Transverse colon (tissue), 4 donors: Measurements from ENCODE around the gene RNF115.

Source experiments
- EP300 ChIP-seq: sonication (generic); formaldehyde crosslinking; IDR thresholded peaks from one replicate; pipeline ENCODE4 v1.6.1; 2017; ENCODE audit warnings: antibody characterized with exemption, low read depth
- POLR2A ChIP-seq: fragments of 450-650 bp; IDR thresholded peaks from one replicate; pipeline ENCODE4 v1.6.1; 2016; ENCODE audit warnings: antibody characterized with exemption, mild to moderate bottlenecking, moderate library complexity
- POLR2AphosphoS5 ChIP-seq, 3 donors: sonication (generic); formaldehyde crosslinking; IDR thresholded peaks; one replicate each; pipeline ENCODE4 v1.6.1; 2016; ENCODE audit warnings: antibody characterized with exemption in 3 of 3
- TF ChIP-seq, protein P1 (sequence below), 5 experiments: fragments of 200-600 bp in 3 of 5; fragments of 450-650 bp in 2 of 5; sonication (generic) in 3 of 5; IDR thresholded peaks; 1 replicate in 2 of 5; 2 replicates in 3 of 5; pipeline ENCODE4 v1.5.1; 2016 to 2017; ENCODE audit warnings: antibody characterized with exemption in 5 of 5, inconsistent platforms in 3 of 5, mild to moderate bottlenecking in 2 of 5, moderate library complexity in 1 of 5

DNA sequence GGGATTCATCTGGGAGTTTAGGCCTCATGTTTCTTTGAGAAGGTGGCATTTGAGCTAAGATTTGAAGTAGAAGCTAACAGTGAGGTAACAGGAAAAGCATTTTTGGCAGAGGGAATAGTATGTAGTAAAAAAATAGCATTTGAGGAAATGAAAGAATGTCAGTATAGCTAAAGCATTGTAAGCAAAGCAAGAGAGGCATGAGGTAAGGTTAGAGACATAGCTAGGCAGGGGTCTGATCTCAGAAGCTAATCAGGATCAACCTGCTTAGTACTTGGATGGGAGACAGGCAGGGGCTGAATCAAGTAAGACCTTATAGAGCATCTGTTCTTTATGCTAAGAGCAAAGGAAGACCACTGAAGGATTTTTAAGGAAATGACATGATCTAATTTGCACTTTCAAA lies 4.1 kb upstream of the RNF115 start:
- no peak for TF ChIP-seq POLR2AphosphoS5 (IDR thresholded peaks at IDR 0.05)
- TF ChIP-seq POLR2A = no peak
- TF ChIP-seq, protein P1, sequence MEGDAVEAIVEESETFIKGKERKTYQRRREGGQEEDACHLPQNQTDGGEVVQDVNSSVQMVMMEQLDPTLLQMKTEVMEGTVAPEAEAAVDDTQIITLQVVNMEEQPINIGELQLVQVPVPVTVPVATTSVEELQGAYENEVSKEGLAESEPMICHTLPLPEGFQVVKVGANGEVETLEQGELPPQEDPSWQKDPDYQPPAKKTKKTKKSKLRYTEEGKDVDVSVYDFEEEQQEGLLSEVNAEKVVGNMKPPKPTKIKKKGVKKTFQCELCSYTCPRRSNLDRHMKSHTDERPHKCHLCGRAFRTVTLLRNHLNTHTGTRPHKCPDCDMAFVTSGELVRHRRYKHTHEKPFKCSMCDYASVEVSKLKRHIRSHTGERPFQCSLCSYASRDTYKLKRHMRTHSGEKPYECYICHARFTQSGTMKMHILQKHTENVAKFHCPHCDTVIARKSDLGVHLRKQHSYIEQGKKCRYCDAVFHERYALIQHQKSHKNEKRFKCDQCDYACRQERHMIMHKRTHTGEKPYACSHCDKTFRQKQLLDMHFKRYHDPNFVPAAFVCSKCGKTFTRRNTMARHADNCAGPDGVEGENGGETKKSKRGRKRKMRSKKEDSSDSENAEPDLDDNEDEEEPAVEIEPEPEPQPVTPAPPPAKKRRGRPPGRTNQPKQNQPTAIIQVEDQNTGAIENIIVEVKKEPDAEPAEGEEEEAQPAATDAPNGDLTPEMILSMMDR (IDR thresholded peaks at IDR 0.05) = no peak
- TF ChIP-seq EP300 = no peak
